Trophoblast cell (in vitro differentiated cells and primary cell): ENCODE data around the gene IL24.

Experiments used
- DNase-seq, 2 donors: peaks; one replicate each; pipeline ENCODE4 v3.0.0-alpha.2; 2016
- H2AFZ ChIP-seq: 2 replicates; pipeline ENCODE4 v1.6.1; 2013; ENCODE audit warnings: low read length, moderate library complexity, mild to moderate bottlenecking; ENCODE audit not compliant: insufficient read depth, poor library complexity
- H2AK5ac ChIP-seq: 2 replicates; pipeline ENCODE4 v1.6.1; 2013; ENCODE audit warnings: mild to moderate bottlenecking, low read length
- H2BK120ac ChIP-seq: 2 replicates; pipeline ENCODE4 v1.6.1; 2013; ENCODE audit warnings: low read length, mild to moderate bottlenecking, moderate library complexity; ENCODE audit not compliant: insufficient read depth, poor library complexity
- H2BK12ac ChIP-seq: 2 replicates; pipeline ENCODE4 v1.6.1; 2013; ENCODE audit warnings: mild to moderate bottlenecking, low read length, moderate library complexity
- H2BK5ac ChIP-seq: 2 replicates; pipeline ENCODE4 v1.6.1; 2013; ENCODE audit warnings: low read length, low read depth, moderate library complexity, mild to moderate bottlenecking; ENCODE audit not compliant: poor library complexity
- H3K14ac ChIP-seq: 2 replicates; pipeline ENCODE4 v1.6.1; 2013; ENCODE audit warnings: mild to moderate bottlenecking, low read length
- H3K18ac ChIP-seq: 2 replicates; pipeline ENCODE4 v1.6.1; 2013; ENCODE audit warnings: mild to moderate bottlenecking, low read length
- H3K23ac ChIP-seq: 2 replicates; pipeline ENCODE4 v1.6.1; 2013; ENCODE audit warnings: low read length
- H3K27ac ChIP-seq: 2 replicates; pipeline ENCODE4 v1.5.1; 2013; ENCODE audit warnings: low read depth, mild to moderate bottlenecking, inconsistent platforms, low read length, moderate library complexity
- H3K27me3 ChIP-seq: 2 replicates; pipeline ENCODE4 v1.6.1; 2013; ENCODE audit warnings: inconsistent platforms, mild to moderate bottlenecking, low read length, moderate library complexity; ENCODE audit not compliant: insufficient read depth
- H3K36me3 ChIP-seq, 2 experiments: 1 replicate in 1 of 2; 2 replicates in 1 of 2; pipeline ENCODE4 v1.6.1; 2013; ENCODE audit warnings: low read length in 2 of 2, mild to moderate bottlenecking in 2 of 2, moderate library complexity in 1 of 2; ENCODE audit not compliant: insufficient read depth in 2 of 2, control insufficient read depth in 1 of 2
- H3K4ac ChIP-seq: 2 replicates; pipeline ENCODE4 v1.6.1; 2013; ENCODE audit warnings: low read depth, mild to moderate bottlenecking, low read length, moderate library complexity
- H3K4me1 ChIP-seq, 2 experiments: 1 replicate in 1 of 2; 2 replicates in 1 of 2; pipeline ENCODE4 v1.6.1; 2013; ENCODE audit warnings: low read length in 2 of 2, mild to moderate bottlenecking in 2 of 2, moderate library complexity in 1 of 2; ENCODE audit not compliant: insufficient read depth in 2 of 2, control insufficient read depth in 1 of 2
- H3K4me2 ChIP-seq: 2 replicates; pipeline ENCODE4 v1.6.1; 2013; ENCODE audit warnings: inconsistent platforms, mild to moderate bottlenecking, low read length, moderate library complexity
- H3K4me3 ChIP-seq: 2 replicates; pipeline ENCODE4 v1.5.1; 2013; ENCODE audit warnings: mild to moderate bottlenecking, low read depth, low read length, inconsistent platforms
- H3K79me1 ChIP-seq: one replicate; pipeline ENCODE4 v1.6.1; 2013; ENCODE audit warnings: low read length
- H3K79me2 ChIP-seq: 2 replicates; pipeline ENCODE4 v1.6.1; 2013; ENCODE audit warnings: low read length, mild to moderate bottlenecking; ENCODE audit not compliant: control insufficient read depth, insufficient read depth, poor library complexity
- H3K9ac ChIP-seq: 2 replicates; pipeline ENCODE4 v1.6.1; 2013; ENCODE audit warnings: mild to moderate bottlenecking, low read length
- H3K9me3 ChIP-seq: 2 replicates; pipeline ENCODE4 v1.6.1; 2013; ENCODE audit warnings: low read depth, mild to moderate bottlenecking, control low read depth, inconsistent platforms, low read length; ENCODE audit not compliant: insufficient read depth
- H4K12ac ChIP-seq: 2 replicates; pipeline ENCODE4 v1.6.1; 2013; ENCODE audit warnings: low read depth, mild to moderate bottlenecking, low read length, moderate library complexity
- H4K8ac ChIP-seq: 2 replicates; pipeline ENCODE4 v1.6.1; 2013; ENCODE audit warnings: low read depth, mild to moderate bottlenecking, low read length, moderate library complexity
- H4K91ac ChIP-seq: one replicate; pipeline ENCODE4 v1.6.1; 2013; ENCODE audit warnings: low read depth, mild to moderate bottlenecking, low read length, moderate library complexity
- WGBS: extraction: QIAGEN DNeasy Blood & Tissue Kit; methylation state at CpG from one replicate; pipeline ENCODE4 v1.1.7; 2013; ENCODE audit warnings: missing lambda C conversion rate; ENCODE audit not compliant: insufficient read length, insufficient coverage; ENCODE audit errors: extremely low coverage; 5-methylcytosine and 5-hydroxymethylcytosine counted together

The IL24 gene

DNA sequence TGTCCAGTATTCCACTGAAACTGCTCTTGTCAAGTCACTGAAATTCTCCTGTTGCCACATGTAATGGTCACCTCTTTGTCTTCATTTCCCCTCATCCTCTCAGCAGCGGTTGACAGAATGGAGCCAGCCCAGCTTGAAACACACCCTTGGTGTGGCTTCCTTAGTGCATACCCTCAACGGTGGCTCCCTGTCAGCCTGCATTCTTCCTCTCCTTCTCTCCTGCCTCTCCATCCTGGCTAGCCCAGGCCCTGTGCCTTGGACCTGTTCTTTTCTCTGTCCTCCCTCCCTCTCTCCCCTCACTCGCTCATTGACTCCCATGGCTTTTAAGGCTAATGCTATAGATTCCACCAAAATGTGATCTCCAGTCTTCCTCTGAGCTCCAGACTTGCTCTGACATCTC is 20.8 kb downstream of the IL24 start:
- no peak overlapping the region for H2BK120ac ChIP-seq
- no peak overlapping the region for H4K91ac ChIP-seq
- H3K36me3 ChIP-seq, result no peaks in the 10 kb centered on the region

DNA sequence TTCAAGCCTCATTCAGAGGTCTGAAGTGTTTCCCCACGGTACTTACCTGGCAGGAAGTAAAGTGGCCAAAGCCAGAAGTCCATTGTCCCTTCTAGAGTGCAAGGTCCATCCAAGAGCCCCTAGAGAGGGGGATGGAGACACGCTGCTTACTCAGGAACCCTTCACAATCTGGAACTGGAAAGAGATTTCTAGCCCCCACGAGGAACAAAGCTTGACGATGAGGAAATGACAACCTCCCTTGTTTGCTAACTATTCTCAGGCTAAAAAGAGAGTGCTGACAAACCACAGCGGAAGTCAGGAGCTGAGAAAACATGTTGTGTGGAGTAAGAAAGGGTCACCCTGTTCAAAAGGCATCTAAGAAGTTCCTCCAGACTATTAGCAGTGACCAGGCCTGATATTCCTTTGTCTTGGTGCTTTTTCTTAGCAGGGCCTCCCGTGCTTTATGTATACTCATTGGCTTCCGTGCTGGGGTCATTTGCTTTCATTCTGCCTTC is 24.6 kb downstream of the IL24 start, which contains the start of gene FCMR:
Gene FCMR (minus strand): TSS at position 170 of the 494 bp plus-strand sequence. CDS start 87 bp downstream, at position 83.
- Histone ChIP-seq H4K12ac (no peak within 1 kb of the TSS), H3K27me3 (no peaks in the 10 kb centered on the region), H3K4me3 (no peak within 1 kb of the TSS), H2BK5ac (no peak within 1 kb of the TSS), H3K36me3 (no peaks in the 10 kb centered on the region), H2BK120ac (no peak within 1 kb of the TSS), H2AK5ac (no peak within 1 kb of the TSS), H4K8ac (no peak within 1 kb of the TSS), H2BK12ac (no peak within 1 kb of the TSS), H3K9ac (no peak within 1 kb of the TSS), H3K18ac (no peak within 1 kb of the TSS), H4K91ac (no peak within 1 kb of the TSS), H3K14ac (no peak within 1 kb of the TSS), H3K4ac (no peak within 1 kb of the TSS), H3K4me2 (no peak within 1 kb of the TSS), H2AFZ (no peak within 1 kb of the TSS), H3K9me3 (peaks cover 10% of the 10 kb centered on the region), H3K23ac (no peak within 1 kb of the TSS), H3K27ac (no peak within 1 kb of the TSS), H3K79me2 (no peaks in the 10 kb centered on the region), H3K79me1 (no peaks in the 10 kb centered on the region), H3K4me1 (no peaks in the 10 kb centered on the region)
- no peak for DNase-seq
- WGBS, result no CpG with 5 or more reads among the region's 7 CpGs

More for the DNA sequence above, 20.8 kb downstream of the IL24 start:
- Histone ChIP-seq H2BK5ac (no peak overlapping the region), H3K18ac (no peak overlapping the region), H3K23ac (no peak overlapping the region), H4K12ac (no peak overlapping the region), H3K9ac (no peak overlapping the region), H3K27ac (no peak overlapping the region), H2AK5ac (no peak overlapping the region), H3K27me3 (no peaks in the 10 kb centered on the region), H3K4me3 (no peak overlapping the region), H4K8ac (no peak overlapping the region), H2AFZ (no peak overlapping the region), H3K14ac (no peak overlapping the region), H2BK12ac (no peak overlapping the region), H3K79me2 (no peaks in the 10 kb centered on the region), H3K4me1 (no peaks in the 10 kb centered on the region), H3K9me3 (peaks cover 1% of the 10 kb centered on the region), H3K4ac (no peak overlapping the region), H3K79me1 (no peaks in the 10 kb centered on the region), H3K4me2 (no peak overlapping the region)
- WGBS, result no CpG with 5 or more reads among the region's 3 CpGs
- no peak for DNase-seq

DNA sequence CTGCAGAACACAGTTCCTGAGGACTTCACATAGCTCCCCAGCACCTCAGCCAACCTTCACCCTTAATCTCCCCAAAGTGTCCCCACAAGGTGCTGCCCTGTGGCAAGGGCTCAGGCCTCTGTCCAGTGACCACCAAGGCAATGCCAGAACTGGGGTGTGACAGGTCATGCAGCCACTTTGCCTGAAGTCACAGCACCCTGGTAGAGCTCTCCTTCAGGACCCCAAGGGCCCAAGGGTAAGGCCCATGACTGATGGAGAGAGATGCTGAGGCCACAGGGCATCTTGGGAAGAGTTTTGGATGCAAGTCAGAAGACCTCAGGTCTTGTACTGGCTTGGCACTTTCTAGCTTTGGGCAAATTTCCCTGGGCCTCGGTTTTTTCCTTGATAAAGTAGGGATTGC is 25.3 kb downstream of the IL24 start:
- no CpG with 5 or more reads among the region's 1 CpG for WGBS
- H3K4me2 ChIP-seq, result no peak overlapping the region
- no peak overlapping the region for H3K18ac ChIP-seq

DNA sequence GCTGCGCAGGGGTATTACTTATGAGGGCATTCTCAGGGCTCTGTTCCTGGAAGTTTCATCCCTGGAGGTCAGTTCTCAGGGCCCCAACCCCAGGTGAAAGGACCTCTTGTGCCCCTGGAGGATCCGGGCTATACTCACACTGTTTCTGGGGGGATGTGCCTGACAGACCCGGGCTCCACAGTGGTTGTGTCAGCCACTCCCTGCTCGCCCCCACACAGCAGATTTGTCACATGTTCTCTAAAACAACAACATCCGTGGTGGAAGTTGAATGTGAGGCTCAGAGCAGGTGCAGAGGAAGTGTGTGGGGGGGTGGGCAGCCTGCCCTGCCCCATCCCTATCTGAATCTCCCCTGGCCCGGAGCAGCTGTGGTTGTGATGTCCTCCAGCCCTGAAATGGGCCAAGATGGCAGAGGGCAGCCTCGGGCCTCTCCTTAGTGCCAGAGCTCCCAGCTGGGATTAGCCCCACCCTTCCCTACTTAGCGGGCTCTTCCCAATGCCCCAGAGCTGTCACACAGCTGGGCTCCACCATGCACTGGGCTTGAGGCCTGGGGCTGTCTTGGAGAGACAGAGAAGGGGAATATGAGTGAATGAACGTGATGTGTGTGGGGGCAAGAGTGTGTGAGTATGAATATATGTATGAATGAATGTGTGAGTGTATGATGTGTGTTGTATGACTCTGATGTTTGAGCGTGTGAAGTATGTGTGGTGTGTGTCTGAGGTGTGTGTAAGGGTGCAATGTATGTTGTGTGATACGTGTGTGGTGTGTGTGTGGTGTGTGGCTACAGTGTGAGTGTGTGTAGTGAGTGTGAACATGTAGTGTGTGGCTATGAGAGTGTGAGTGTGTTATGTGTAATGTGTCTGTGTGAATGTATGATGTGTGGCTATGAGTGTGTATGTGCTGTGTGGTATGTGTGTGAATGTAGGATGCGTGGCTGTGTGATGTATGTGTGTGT is 26.0 kb downstream of the IL24 start:
- no peak overlapping the region for H4K91ac ChIP-seq
- H3K4ac ChIP-seq, result no peak overlapping the region
- no peaks in the 10 kb centered on the region for H3K79me1 ChIP-seq
- no peaks in the 10 kb centered on the region for H3K36me3 ChIP-seq
- no peaks in the 10 kb centered on the region for H3K4me1 ChIP-seq
- H2BK5ac ChIP-seq, result no peak overlapping the region
- H4K8ac ChIP-seq, result no peak overlapping the region
- no peaks in the 10 kb centered on the region for H3K79me2 ChIP-seq
- no peaks in the 10 kb centered on the region for H3K27me3 ChIP-seq
- H2BK120ac ChIP-seq, result no peak overlapping the region
- no peak for DNase-seq
- H4K12ac ChIP-seq, result no peak overlapping the region
- H2AK5ac ChIP-seq, result no peak overlapping the region
- H3K14ac ChIP-seq, result no peak overlapping the region
- H3K9ac ChIP-seq, result no peak overlapping the region
- 100% methylated on average over 4 of the region's 12 CpGs for WGBS
- H3K4me3 ChIP-seq, result no peak overlapping the region
- no peak overlapping the region for H3K27ac ChIP-seq
- H2AFZ ChIP-seq, result no peak overlapping the region
- H2BK12ac ChIP-seq, result no peak overlapping the region
- H3K18ac ChIP-seq, result no peak overlapping the region
- no peak overlapping the region for H3K4me2 ChIP-seq
- peaks cover 10% of the 10 kb centered on the region for H3K9me3 ChIP-seq
- H3K23ac ChIP-seq, result no peak overlapping the region

More for the DNA sequence above, 25.3 kb downstream of the IL24 start:
- H4K91ac ChIP-seq, result no peak overlapping the region
- H2AFZ ChIP-seq, result no peak overlapping the region
- H3K14ac ChIP-seq, result no peak overlapping the region
- H3K9ac ChIP-seq, result no peak overlapping the region
- H3K27ac ChIP-seq, result no peak overlapping the region
- H3K4me3 ChIP-seq, result no peak overlapping the region
- H2BK12ac ChIP-seq, result no peak overlapping the region
- H4K12ac ChIP-seq, result no peak overlapping the region
- peaks cover 10% of the 10 kb centered on the region for H3K9me3 ChIP-seq
- no peaks in the 10 kb centered on the region for H3K79me1 ChIP-seq
- no peak overlapping the region for H2AK5ac ChIP-seq
- no peak overlapping the region for H4K8ac ChIP-seq
- H3K4me1 ChIP-seq, result no peaks in the 10 kb centered on the region
- H2BK5ac ChIP-seq, result no peak overlapping the region
- no peak overlapping the region for H3K4ac ChIP-seq
- DNase-seq, result no peak
- H3K79me2 ChIP-seq, result no peaks in the 10 kb centered on the region
- no peak overlapping the region for H3K23ac ChIP-seq
- no peak overlapping the region for H2BK120ac ChIP-seq
- no peaks in the 10 kb centered on the region for H3K36me3 ChIP-seq
- H3K27me3 ChIP-seq, result no peaks in the 10 kb centered on the region
